A673 (cell line): Measurements from ENCODE around the gene PDE4B. TPM values are rescaled to one million over a fixed set of nuclear protein-coding genes. Genes with fewer than 3 reads are reported as not detected.

Source experiments
- BruUV-seq: library from RNA; stranded (reverse); fragments of 400-500 nt; replicated peaks from 2 replicates; lab custom pipeline; 2021; lab: Mats Ljungman, UMichigan
- CTCF ChIA-PET: fragments of 300-600 bp; sonication (Branson Sonifier 250); formaldehyde crosslinking; loops from one replicate; lab custom pipeline; 2022; ENCODE audit warnings: antibody characterized with exemption; lab: Charles Lee
- POLR2A ChIA-PET: fragments of 300-600 bp; sonication (Branson Sonifier 250); formaldehyde crosslinking; loops from one replicate; lab custom pipeline; 2022; ENCODE audit warnings: antibody characterized with exemption; ENCODE audit not compliant: low non-redundant PET; lab: Charles Lee
- DNase-seq: peaks from one replicate; pipeline ENCODE4 v3.0.0-alpha.2; 2015; ENCODE audit warnings: low spot score
- H3K27ac ChIP-seq: fragments of 200-600 bp; sonication (generic); 2 replicates; pipeline ENCODE4 v1.5.1; 2016; ENCODE audit warnings: mixed run types, low read depth, mild to moderate bottlenecking, mixed read lengths, antibody characterized with exemption, low read length; ENCODE audit not compliant: poor library complexity, severe bottlenecking
- H3K27me3 ChIP-seq: fragments of 200-600 bp; sonication (generic); replicated peaks from 2 replicates; pipeline ENCODE4 v1.6.1; 2017; ENCODE audit warnings: mixed run types, low read depth, mild to moderate bottlenecking, mixed read lengths, antibody characterized with exemption, low read length; ENCODE audit not compliant: insufficient read depth, poor library complexity
- H3K36me3 ChIP-seq: fragments of 200-600 bp; sonication (generic); 2 replicates; pipeline ENCODE4 v1.6.1; 2016; ENCODE audit warnings: mixed run types, mild to moderate bottlenecking, mixed read lengths, antibody characterized with exemption, low read length; ENCODE audit not compliant: insufficient read depth, poor library complexity, severe bottlenecking
- H3K4me1 ChIP-seq: fragments of 200-600 bp; sonication (generic); 2 replicates; pipeline ENCODE4 v1.6.1; 2017; ENCODE audit warnings: mixed run types, mild to moderate bottlenecking, mixed read lengths, antibody characterized with exemption, low read length; ENCODE audit not compliant: insufficient read depth, poor library complexity, severe bottlenecking
- H3K4me3 ChIP-seq: fragments of 200-600 bp; sonication (generic); 2 replicates; pipeline ENCODE4 v1.5.1; 2016; ENCODE audit warnings: low read depth, mixed run types, mild to moderate bottlenecking, mixed read lengths, low read length; ENCODE audit not compliant: poor library complexity, severe bottlenecking
- H3K9me3 ChIP-seq: fragments of 200-600 bp; sonication (generic); 2 replicates; pipeline ENCODE4 v1.6.1; 2016; ENCODE audit warnings: mixed run types, low read depth, mild to moderate bottlenecking, mixed read lengths, antibody characterized with exemption, low read length; ENCODE audit not compliant: poor library complexity, severe bottlenecking
- CTCF ChIP-seq: fragments of 300-800, 200-600 bp; sonication (generic); conservative IDR thresholded peaks from 2 replicates; pipeline ENCODE4 v1.5.1; 2017; ENCODE audit warnings: low read depth, mild to moderate bottlenecking, antibody characterized with exemption, low read length, moderate library complexity, mixed read lengths
- EZH2 ChIP-seq: fragments of 200-600 bp; sonication (generic); IDR thresholded peaks from 2 replicates; pipeline ENCODE4 v1.6.1; 2017; ENCODE audit warnings: borderline replicate concordance, low read depth, mild to moderate bottlenecking, mixed read lengths, antibody characterized with exemption, low read length; ENCODE audit not compliant: poor library complexity, severe bottlenecking
- intact Hi-C: fragments of 100-400 bp; cut with micrococcal nuclease; formaldehyde crosslinking; loops from one replicate; pipeline ENCODE4 v1.10.0; 2022; ENCODE audit not compliant: unreplicated experiment
- total RNA-seq: library from RNA; stranded (reverse); gene quantifications from 2 replicates; pipeline ENCODE4 v1.2.3, GENCODE V29; 2021

Gene PDE4B
- total RNA-seq, 1 experiment from 2014 or later = 20.0 TPM

- Histone ChIP-seq H3K4me3 (no peak overlapping the region), H3K27me3 (no peaks in the 10 kb centered on the region), H3K9me3 (no peaks in the 10 kb centered on the region), H3K27ac (no peak overlapping the region), H3K4me1 (peaks cover 16% of the 10 kb centered on the region), H3K36me3 (no peaks in the 10 kb centered on the region)
- TF ChIP-seq EZH2 = no peak
- no peak for TF ChIP-seq CTCF
- CTCF ChIA-PET = no interaction called here
- no TSS peak for BruUV-seq
- POLR2A ChIA-PET = no interaction called here
- DNase-seq = no peak
- intact Hi-C loops = no loop called here
Measured at GRCh38 chr1:66237722-66238479, 445.2 kb downstream of the PDE4B start.

GRCh38 chr1:66239834-66240233 lies 447.1 kb downstream of the PDE4B start:
- POLR2A ChIA-PET = no interaction called here
- BruUV-seq = no TSS peak
- Histone ChIP-seq H3K27me3 (no peaks in the 10 kb centered on the region), H3K4me3 (no peak overlapping the region), H3K4me1 (peaks cover 28% of the 10 kb centered on the region), H3K36me3 (no peaks in the 10 kb centered on the region), H3K27ac (no peak overlapping the region), H3K9me3 (no peaks in the 10 kb centered on the region)
- TF ChIP-seq CTCF = no peak
- no peak for TF ChIP-seq EZH2
- intact Hi-C loops = loop anchor here (5.0 to 10.0 kb wide), 2 partner anchors 523 to 1005 kb away; no protein-coding TSS in a partner anchor
- DNase-seq = no peak
- CTCF ChIA-PET = no interaction called here

DNA sequence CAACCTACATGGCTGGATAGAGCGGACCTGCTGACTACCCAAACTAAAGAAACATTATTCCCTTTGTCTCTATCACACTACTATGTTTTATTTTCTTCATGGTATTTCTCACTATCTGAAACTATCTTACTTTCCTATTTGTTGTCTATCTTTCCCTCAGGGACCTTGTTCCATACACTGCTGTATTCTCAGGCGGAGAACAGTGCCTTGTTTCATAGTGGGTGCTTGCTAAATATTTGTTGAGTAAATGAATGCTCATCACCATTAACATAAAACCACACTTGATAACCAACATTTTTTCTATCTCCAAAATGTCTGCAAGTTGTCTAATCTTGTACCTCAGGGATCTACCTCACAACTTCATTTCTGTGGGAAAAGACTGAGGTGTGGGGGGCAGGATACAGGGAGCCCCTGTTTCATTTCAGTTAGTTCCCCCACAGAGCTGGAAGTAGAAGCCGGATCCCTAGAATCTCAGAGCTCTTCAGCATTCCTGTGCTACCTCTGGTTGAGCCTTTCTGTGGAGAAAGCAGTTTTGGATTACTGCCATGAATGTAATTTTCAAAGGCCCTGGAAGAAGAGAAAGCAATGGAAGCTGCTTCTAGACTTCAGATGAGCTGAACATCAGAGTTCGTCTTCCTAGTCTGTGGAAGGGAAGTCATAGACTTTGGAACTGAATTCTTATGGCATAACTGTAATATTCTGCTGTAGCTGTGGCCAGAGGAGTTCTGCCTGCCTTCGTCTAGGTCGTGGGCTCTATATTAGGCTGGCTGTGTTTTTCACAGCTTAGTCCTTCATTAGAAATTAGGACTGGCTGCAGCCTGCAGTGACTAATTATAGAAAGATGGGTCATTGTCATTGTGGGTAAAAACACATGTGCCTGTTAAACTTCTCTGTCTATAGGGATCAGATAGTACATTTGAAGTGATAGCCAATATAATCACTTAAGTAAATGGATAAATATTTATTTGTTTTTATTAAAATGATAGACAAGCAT lies 448.1 kb downstream of the PDE4B start:
- ChIA-PET POLR2A (interaction anchor here (0.6 kb wide), 1 partner anchor 32 kb away, joined by 3 read pairs; no protein-coding TSS in a partner anchor), CTCF (interaction anchor here (0.6 to 2.5 kb wide), 2 partner anchors 87 to 284 kb away, joined by 3 to 8 read pairs; no protein-coding TSS in a partner anchor)
- no peak for DNase-seq
- intact Hi-C loops = loop anchor here (5.0 to 10.0 kb wide), 2 partner anchors 523 to 1006 kb away; no protein-coding TSS in a partner anchor
- Histone ChIP-seq H3K27ac (no peak overlapping the region), H3K27me3 (no peaks in the 10 kb centered on the region), H3K36me3 (no peaks in the 10 kb centered on the region), H3K9me3 (no peaks in the 10 kb centered on the region), H3K4me1 (peaks cover 36% of the 10 kb centered on the region), H3K4me3 (no peak overlapping the region)
- no TSS peak for BruUV-seq
- TF ChIP-seq CTCF (no peak), EZH2 (no peak)
